Adrenal gland (tissue), 5 donors: ENCODE results near the gene HAGH.

Experiments
- CTCF ChIP-seq, 6 experiments: fragments of 450-650 bp in 4 of 6; fragments of 200-600 bp in 2 of 6; sonication (generic) in 1 of 6; IDR thresholded peaks; 1 replicate in 5 of 6; 2 replicates in 1 of 6; pipeline versions ENCODE4 v1.5.1 to v1.8.0; 2016 to 2021; ENCODE audit warnings: antibody characterized with exemption in 6 of 6, mild to moderate bottlenecking in 2 of 6, moderate library complexity in 1 of 6
- POLR2A ChIP-seq, 2 donors: fragments of 450-650 bp; IDR thresholded peaks; one replicate each; pipeline ENCODE4 v1.6.1; 2017; ENCODE audit warnings: antibody characterized with exemption in 2 of 2, mild to moderate bottlenecking in 2 of 2, moderate library complexity in 1 of 2
- donor health status: DM: no; HTN: no; CAD: no.

GRCh38 chr16:1768061-1768766 lies 58.4 kb downstream of the HAGH start:
- TF ChIP-seq CTCF (IDR thresholded peaks at IDR 0.05) (no peak), POLR2A (IDR thresholded peaks at IDR 0.05) (no peak)
